HG03457 (cell line): Measurements from ENCODE around the gene LIPG.

Source experiments
- ATAC-seq: cut with Tn5 transposase; IDR thresholded peaks from one replicate; pipeline ENCODE4 v1.9.1; 2021; ENCODE audit warnings: moderate number of reproducible peaks; ENCODE audit not compliant: unreplicated experiment

The LIPG gene

GRCh38 chr18:49610022-49610445 is 48.2 kb downstream of the LIPG start:
- no peak for ATAC-seq

GRCh38 chr18:49611316-49611715 is 49.5 kb downstream of the LIPG start:
- no peak for ATAC-seq

GRCh38 chr18:49612515-49613033 is 50.7 kb downstream of the LIPG start:
- ATAC-seq: peak; percentile 84

GRCh38 chr18:49613141-49613640 is 51.3 kb downstream of the LIPG start:
- ATAC-seq: no peak

- ATAC-seq: no peak
These were observed 51.8 kb downstream of the LIPG start for GRCh38 chr18:49613641-49614151.

- no peak for ATAC-seq
These were observed 54.9 kb downstream of the LIPG start for GRCh38 chr18:49616618-49617328.

DNA sequence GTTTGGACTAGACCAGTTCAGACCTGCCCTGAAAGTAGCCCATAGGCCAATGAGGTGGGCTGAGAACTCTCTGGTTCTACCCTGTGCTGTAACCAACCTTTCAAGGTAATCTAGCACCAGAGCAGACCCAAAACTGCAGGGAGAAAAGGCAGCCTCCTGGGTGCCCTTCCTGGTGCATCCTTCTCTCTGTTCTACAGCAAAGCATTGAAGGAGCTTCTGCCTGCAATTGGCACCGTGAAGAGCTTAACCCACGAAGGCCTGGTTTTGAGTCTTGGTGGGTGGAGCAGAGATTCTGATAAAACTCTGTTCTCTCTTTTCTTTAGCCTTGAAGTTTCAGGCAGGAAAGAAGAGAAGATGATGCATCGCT is 55.5 kb downstream of the LIPG start:
- no peak for ATAC-seq

DNA sequence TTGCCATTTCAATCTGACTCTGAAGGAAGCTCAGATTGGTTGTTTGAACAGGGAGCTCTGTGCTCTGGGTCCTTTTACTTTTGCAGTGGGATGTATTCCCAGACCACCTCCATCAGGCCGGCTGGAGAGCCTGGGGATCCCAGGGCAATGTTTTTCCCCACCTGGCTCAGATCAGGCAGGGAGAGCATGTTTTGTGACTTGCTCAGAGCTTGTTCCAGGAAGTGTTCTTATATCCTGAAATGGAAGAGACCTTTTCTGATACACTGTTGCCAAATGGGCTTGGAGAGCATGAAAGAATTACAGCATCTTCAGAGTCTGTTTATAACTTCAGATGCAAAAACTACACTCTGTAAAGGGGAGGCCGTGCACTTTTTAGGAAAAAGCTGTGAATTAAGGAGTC is 56.0 kb downstream of the LIPG start:
- no peak for ATAC-seq

DNA sequence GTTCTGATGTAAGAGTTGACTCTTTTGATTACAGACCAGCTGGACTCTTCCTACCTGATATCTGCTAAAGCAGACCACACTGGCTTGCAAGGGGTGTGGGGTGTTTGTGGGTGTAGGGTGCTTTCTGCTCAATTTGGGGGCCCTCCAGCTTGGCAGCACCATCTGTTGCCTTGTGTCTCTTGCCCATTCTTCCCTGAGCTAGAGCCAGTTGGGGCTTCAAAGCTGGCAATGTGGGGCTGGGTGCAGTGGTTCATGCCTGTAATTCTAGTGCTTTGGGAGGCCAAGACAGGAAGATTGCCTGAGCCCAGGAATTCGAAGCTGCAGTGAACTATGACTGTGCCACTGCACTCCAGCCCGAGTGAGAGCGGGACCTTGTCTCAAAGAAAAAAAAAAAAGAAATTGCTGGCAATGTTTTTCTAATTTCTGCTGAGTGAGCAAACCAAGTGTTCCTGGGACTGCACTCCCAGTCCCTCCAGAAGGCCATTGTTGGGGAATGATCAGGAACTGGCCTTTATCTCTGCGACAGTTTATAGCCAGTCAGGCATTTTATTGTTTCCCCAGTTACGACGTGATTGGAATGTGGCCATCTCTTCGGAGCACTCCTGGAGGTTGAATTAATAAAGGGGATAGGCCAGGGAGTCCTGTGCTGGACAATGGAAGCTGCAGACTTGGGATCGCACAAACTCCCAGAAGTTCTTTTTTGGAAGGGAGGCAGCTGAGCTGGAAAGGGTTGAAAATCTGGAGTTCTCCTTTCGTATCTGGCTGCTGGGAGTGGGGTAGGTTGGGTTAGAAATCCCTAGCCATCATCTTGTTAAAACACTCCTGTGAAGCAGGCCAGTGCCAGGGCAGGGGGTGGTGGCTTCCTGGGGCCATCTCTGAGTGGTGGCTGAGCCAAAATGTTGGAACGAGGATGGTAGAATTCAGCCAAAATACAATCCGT is 57.2 kb downstream of the LIPG start:
- ATAC-seq: no peak

GRCh38 chr18:49619801-49620200 is 57.9 kb downstream of the LIPG start:
- ATAC-seq: no peak

DNA sequence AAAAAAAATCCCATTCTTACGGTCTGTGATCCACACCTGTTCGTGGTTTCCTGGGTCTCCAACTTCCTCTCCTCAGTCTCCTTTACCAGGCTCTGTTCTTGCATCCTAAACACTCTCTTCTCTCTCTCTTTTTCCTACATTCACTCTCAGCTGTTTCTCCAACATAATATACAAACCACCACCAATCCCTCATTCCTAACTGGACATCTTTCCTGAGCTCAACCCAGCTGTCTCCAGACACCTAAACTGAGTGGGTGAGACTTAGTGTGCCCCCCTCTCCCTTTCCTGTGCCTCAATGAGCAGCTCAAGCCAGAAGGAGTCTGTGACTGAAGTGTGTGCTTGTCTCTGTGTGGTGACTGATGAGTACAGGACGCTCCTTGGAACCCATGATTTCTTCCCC is 59.4 kb downstream of the LIPG start:
- ATAC-seq: no peak

GRCh38 chr18:49621717-49622351 is 60.0 kb downstream of the LIPG start:
- no peak for ATAC-seq

DNA sequence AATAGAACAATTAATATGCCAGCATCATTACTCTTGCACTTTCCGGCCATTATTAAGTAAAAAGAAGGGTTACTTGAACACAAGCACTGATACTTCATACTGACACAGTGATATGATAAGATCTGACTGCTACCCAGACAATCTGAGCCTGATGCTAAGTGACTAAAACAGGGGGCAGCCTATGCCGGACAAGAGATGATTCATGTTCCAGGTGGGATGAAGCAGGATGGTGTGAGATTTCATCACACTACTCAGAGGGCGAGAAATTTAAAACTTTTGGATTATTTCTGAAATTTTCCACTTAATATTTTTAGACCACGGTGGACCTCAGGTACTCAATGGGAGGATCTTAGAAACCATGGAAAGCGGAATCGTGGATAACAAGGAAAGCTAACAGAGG is 61.7 kb downstream of the LIPG start:
- ATAC-seq: no peak

DNA sequence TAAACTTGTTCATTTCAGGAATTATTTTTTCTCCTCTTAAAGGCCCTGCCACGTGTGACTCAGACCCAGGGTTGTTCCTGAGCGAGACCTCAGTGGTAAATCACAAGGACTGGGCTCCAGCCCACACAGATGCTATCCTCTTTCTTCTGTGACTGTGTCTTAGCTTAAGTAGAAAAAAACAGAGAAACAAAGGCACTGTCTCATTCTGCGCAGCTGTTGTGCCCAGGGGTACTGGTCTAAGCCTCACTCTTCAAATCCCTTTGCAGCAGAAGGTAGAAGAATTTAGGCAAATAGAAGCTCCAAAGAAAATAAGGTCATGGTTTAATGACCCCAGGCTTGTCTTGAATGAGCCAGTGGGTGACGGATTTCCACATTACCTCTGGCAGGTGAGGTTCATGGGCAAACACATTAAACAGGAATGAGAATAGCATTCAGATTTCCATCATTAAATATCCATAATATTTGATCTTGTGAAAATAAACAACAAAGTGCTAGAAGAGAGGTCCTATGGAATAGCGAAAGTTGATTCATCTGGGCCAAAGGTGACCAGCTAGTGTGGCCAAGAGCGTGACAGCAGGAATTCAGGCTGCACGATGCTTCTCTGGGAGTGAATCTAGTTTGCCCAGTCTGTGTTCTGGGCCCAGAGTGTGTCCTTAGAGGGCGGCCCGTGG is 63.3 kb downstream of the LIPG start:
- no peak for ATAC-seq

DNA sequence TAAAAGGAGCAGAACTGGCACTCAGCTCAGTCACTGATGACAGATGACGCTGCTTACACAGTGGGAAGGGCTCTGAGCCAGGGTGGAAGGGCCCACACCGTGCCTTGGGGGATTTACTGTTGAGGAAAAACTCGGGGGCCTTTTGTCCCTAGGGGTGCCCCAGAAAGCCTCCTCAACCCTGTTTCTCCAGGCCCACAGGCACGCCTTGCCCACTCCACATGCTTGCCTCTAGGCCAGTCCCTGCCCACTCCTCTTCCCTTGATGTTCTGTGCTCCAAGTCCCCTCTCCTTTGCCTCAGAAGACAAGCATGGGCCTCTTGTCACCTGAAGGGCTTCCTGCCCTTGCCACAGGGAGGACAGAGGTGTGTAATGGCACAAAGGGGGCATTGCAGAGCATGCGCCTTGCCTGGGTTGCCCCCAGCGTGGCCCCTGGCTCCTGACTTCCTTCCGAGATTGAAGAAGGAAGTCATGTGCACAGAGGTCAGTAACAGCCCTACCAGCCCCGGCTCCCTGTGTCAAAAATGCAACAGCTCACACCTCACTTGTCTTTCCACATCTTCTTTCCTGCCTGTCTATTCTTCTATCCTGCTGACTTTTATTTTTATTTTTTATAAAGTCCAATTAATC is 65.1 kb downstream of the LIPG start:
- ATAC-seq: no peak

DNA sequence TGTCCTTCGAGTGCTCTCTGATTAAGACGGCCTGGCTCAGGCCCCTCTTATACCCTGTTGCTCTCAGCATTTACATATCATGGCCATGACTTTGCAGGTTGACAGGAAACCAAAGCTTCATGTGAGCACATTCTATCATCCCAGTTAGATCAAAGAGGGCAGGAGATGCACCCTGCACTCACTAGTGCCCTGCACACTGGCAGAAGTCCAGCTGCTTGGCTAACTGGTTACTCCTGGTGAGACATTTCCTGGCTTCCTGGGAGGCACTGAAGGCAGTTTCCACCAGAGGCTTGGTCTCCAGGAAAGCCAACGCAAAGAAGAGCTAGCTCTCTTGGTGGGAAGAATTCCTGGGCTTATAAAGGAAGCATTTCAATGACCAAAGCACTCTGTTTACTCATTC is 66.3 kb downstream of the LIPG start:
- no peak for ATAC-seq

DNA sequence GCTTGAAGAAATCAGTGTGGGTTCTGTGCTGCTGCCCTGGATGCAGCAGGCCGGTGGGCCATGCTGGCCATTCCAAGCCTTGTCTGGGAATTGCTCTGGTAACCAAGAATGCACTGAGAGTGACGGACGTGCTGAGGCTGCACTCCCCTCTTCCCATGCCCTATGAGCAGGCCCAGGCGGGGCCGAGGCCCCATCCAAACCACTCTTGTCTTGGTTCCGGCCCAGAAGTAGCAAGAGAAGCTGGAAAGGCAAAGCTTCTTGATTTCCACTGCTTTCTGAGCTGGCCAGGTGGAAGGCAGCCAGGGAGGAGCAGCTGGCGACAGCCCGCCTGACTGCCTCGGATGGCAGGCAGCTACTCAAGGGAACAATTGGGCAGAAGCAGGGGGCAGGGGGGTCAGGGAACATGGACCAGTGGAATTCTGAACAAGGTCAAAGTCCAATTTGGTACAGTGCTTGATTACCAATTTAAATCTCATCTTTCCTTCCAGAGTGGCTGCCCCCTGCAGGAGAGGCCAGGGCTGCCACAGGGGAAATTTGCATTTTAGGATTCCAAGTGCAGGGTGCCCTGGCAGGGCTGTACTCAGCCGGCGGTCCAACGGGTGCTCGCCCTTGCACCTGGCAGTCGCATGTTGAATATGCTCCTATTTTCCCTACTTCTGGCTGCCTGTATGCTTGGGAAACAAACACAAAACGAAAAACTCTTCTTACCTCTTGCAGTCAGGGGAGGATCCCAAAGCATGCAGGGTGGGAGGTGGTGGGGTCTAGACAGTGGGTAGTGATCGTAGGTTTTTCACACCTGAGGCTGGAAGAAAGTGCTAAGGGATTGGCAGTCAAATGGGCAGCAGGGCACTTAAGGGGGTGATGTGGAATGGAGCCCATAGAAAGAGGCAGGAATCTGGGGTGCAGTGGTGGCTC is 67.3 kb downstream of the LIPG start:
- ATAC-seq: no peak

GRCh38 chr18:49630246-49630699 is 68.4 kb downstream of the LIPG start:
- ATAC-seq: no peak
